AG04449 (cell line): ENCODE measurements around the gene KCNQ1OT1.

Experiments used
- CTCF ChIA-PET: fragments of 350-600 bp; formaldehyde crosslinking; extraction: SDS; loops from one replicate; lab custom pipeline; 2021; ENCODE audit warnings: antibody characterized with exemption; lab: Yijun Ruan, JAX
- POLR2A ChIA-PET: fragments of 400-600, 350-600 bp; formaldehyde crosslinking; extraction: SDS; loops from one replicate; lab custom pipeline; 2020; ENCODE audit warnings: antibody characterized with exemption, inconsistent platforms; lab: Yijun Ruan, JAX
- DNase-seq: peaks from one replicate; pipeline ENCODE4 v3.0.0-alpha.2; 2010; ENCODE audit warnings: low read depth, low spot score
- H3K4me3 ChIP-seq: 2 replicates; pipeline ENCODE4 v1.5.1; 2011; ENCODE audit warnings: low read depth, mild to moderate bottlenecking, control low read depth, low read length
- CTCF ChIP-seq: IDR thresholded peaks from one replicate; pipeline ENCODE4 v1.5.1; 2011; ENCODE audit warnings: mild to moderate bottlenecking, moderate library complexity, low read length, control low read depth, inconsistent platforms; ENCODE audit not compliant: insufficient read depth; ENCODE audit errors: missing control alignments

The KCNQ1OT1 gene

DNA sequence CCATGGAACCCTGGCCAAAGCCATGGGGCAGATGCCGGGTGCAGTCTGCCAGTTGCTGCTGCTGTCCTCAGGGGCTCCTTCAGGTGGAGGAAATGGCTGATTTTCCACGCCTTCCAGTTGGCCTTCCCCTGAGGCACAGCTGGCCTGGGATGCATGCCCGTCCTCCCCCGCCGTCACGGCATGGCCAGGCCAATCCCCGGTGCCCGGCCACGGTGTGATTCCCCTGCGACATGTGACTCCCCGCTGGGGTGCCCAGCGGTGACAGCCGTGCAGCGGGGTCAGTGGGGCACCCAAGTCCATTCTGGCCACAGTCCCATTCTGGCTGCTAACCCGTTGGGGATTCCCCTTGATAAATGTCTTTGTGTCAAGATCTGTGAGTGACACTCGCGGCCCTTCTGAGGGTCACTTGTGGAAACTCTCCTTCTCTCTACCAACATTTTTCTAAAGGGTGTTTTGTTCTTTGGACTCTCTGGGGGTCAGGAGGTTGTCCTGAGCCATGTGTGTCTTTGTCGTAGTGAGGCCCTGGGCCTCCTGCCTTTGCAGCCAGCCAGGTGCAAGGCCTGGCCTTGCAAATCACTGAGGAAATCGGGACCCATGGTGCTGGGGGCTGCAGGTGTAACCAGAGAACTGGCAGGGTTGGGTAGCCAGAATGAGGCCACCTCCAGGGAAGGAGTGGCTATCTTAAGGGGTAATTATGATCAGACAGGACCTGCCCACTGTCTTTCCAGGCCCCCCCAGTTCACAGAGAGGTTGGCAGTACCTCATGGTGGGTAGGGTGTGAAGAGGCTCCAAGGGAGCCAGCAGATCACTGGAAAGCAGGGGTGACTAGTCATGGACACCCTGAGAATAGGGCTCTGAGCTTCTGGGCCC, 37.1 kb downstream of the KCNQ1OT1 start:
- POLR2A ChIA-PET: no interaction called here

GRCh38 chr11:2662024-2662312, 37.8 kb downstream of the KCNQ1OT1 start:
- ChIA-PET POLR2A (no interaction called here), CTCF (no interaction called here)
- no peak overlapping the region for H3K4me3 ChIP-seq
- no peak for DNase-seq
- no peak for TF ChIP-seq CTCF

More for the DNA sequence above, 37.1 kb downstream of the KCNQ1OT1 start:
- no peak for DNase-seq
- H3K4me3 ChIP-seq: no peak overlapping the region
- no peak for TF ChIP-seq CTCF
- CTCF ChIA-PET: no interaction called here

DNA sequence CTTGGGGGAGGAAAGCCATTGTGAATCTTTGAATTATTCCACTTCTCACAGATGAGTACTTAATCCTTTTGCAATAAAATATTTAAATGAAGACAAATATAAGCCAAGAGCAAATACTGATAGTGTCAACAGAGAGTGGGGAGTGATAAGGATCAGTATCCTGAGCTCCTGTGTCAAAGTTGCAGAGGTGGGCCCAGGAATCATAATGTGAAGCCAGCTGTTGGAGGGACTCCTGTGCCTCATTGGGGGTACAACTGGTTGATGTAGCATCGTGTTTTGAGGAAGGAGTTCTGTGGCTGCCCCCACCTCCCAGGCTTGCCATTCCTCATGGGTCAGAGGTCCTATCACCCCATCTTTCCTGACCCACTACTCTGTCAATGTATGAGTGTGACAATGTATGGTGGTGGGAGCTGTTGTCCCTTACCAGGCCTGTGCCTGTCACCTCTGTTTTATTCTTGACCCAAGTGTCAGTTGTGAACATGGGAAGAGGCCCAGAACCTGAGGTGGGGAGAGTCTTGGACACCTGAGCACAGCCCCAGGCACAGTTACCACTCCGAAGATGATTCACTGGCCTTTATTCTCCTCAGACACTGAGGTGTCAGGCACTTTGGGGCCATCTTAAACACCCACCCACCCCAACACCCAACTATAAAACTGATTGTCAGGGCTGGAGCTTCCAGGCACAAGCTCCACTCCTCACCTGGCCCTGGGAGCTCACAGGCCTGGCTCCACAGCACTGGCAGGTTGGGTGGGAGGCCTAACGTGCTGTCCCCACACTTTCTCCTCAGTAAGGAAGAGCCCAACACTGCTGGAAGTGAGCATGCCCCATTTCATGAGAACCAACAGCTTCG, 38.4 kb downstream of the KCNQ1OT1 start:
- ChIA-PET CTCF (no interaction called here), POLR2A (no interaction called here)
- no peak overlapping the region for H3K4me3 ChIP-seq
- DNase-seq: no peak
- TF ChIP-seq CTCF: no peak

- H3K4me3 ChIP-seq: no peak overlapping the region
- DNase-seq: no peak
- POLR2A ChIA-PET: no interaction called here
- TF ChIP-seq CTCF: no peak
- CTCF ChIA-PET: no interaction called here
Measured at GRCh38 chr11:2660357-2660939, 39.3 kb downstream of the KCNQ1OT1 start.

DNA sequence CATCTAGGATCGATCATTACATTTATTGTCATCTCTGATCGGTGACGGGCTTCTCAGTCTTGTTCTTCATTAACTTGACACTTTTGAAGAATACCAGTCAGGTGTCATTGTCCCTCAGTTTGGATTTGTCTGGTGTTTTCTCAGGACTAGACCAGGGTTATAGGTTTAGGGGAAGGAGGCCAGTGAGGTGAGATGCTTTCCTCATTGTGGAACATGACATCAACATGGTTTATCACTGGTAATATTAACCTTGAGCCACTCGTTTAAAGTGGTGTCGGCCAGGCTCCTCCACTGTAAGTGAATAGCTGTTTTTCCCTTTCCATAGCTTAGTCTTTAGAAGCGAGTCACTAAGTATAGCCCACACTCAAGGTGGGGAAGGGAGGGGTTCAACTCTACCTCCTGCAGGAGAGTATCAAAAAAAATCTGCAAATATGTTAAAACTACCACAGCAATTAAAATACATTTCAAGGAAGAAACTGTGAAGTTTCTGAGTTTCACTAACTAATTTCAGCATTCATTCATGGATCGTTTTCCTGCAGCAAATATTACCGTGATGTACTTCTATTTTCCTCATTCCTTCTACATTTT, 42.0 kb downstream of the KCNQ1OT1 start:
- no peak for TF ChIP-seq CTCF
- no peak for DNase-seq
- ChIA-PET POLR2A (no interaction called here), CTCF (interaction anchor here (1.2 to 1.7 kb wide), 2 partner anchors 44 to 230 kb away, joined by 4 read pairs; no protein-coding TSS in a partner anchor)
- H3K4me3 ChIP-seq: no peak overlapping the region
